HEK293 (cell line): ENCODE measurements around the gene TBL1X.

Experiments
- CTCF ChIP-seq: fragments of 450-650 bp; formaldehyde crosslinking; IDR thresholded peaks from 2 replicates; pipeline ENCODE4 v1.5.1; 2016; ENCODE audit warnings: missing biosample characterization, missing genetic modification characterization
- GLI4 ChIP-seq: fragments of 450-650 bp; formaldehyde crosslinking; IDR thresholded peaks from 2 replicates; pipeline ENCODE4 v1.5.1; 2016; ENCODE audit warnings: missing biosample characterization, missing genetic modification characterization
- PBX3 ChIP-seq: sonication (generic); formaldehyde crosslinking; IDR thresholded peaks from 2 replicates; pipeline ENCODE4 v1.8.1; 2022; ENCODE audit warnings: mild to moderate bottlenecking, moderate library complexity, missing genetic modification reagents
- REST ChIP-seq: fragments of 450-650 bp; formaldehyde crosslinking; IDR thresholded peaks from 2 replicates; pipeline ENCODE4 v1.5.1; 2016; ENCODE audit warnings: missing biosample characterization, missing genetic modification characterization
- ZFP41 ChIP-seq: fragments of 450-650 bp; formaldehyde crosslinking; IDR thresholded peaks from 2 replicates; pipeline ENCODE4 v1.5.1; 2016; ENCODE audit warnings: missing biosample characterization, missing genetic modification characterization, borderline replicate concordance
- ZNF211 ChIP-seq: fragments of 450-650 bp; formaldehyde crosslinking; IDR thresholded peaks from 2 replicates; pipeline ENCODE4 v1.5.1; 2016; ENCODE audit warnings: low read depth, missing biosample characterization, missing genetic modification characterization
- ZNF292 ChIP-seq: fragments of 450-650 bp; formaldehyde crosslinking; IDR thresholded peaks from 2 replicates; pipeline ENCODE4 v1.5.1; 2016; ENCODE audit warnings: low read depth, missing biosample characterization, missing genetic modification characterization, borderline replicate concordance
- ZNF324 ChIP-seq: fragments of 450-650 bp; formaldehyde crosslinking; IDR thresholded peaks from 2 replicates; pipeline ENCODE4 v1.5.1; 2016; ENCODE audit warnings: missing biosample characterization, missing genetic modification characterization
- ZNF426 ChIP-seq: fragments of 450-650 bp; formaldehyde crosslinking; IDR thresholded peaks from 2 replicates; pipeline ENCODE4 v1.5.1; 2017; ENCODE audit warnings: missing biosample characterization, missing genetic modification characterization, mild to moderate bottlenecking, inconsistent platforms, moderate library complexity
- ZNF514 ChIP-seq: fragments of 450-650 bp; formaldehyde crosslinking; IDR thresholded peaks from 2 replicates; pipeline ENCODE4 v1.5.1; 2016; ENCODE audit warnings: missing biosample characterization, missing genetic modification characterization
- ZNF558 ChIP-seq: fragments of 450-650 bp; formaldehyde crosslinking; IDR thresholded peaks from 2 replicates; pipeline ENCODE4 v1.5.1; 2016; ENCODE audit warnings: missing biosample characterization, missing genetic modification characterization
- ZNF645 ChIP-seq: fragments of 450-650 bp; formaldehyde crosslinking; IDR thresholded peaks from 2 replicates; pipeline ENCODE4; 2016; ENCODE audit warnings: missing biosample characterization, missing genetic modification characterization
- ZXDB ChIP-seq: fragments of 450-650 bp; formaldehyde crosslinking; IDR thresholded peaks from 2 replicates; pipeline ENCODE4 v1.5.1; 2016; ENCODE audit warnings: missing biosample characterization, missing genetic modification characterization

GRCh38 chrX:9581771-9582385 is 117.0 kb downstream of the TBL1X start:
- TF ChIP-seq ZNF514 (tag by site-specific recombination): no peak
- TF ChIP-seq REST: no peak
- TF ChIP-seq ZNF211 (tag by site-specific recombination): no peak
- no peak for TF ChIP-seq ZNF324 (tag by site-specific recombination)
- no peak for TF ChIP-seq PBX3 (CRISPR knock-in tag)
- TF ChIP-seq ZNF558: no peak
- no peak for TF ChIP-seq GLI4 (tag by site-specific recombination)
- no peak for TF ChIP-seq ZXDB
- no peak for TF ChIP-seq ZFP41 (tag by site-specific recombination)
- no peak for TF ChIP-seq ZNF645 (tag by site-specific recombination)
- no peak for TF ChIP-seq CTCF
- TF ChIP-seq ZNF426: no peak
- TF ChIP-seq ZNF292: no peak
